ENCODE measurements around the gene TCF25. TPM values are rescaled to one million over a fixed set of nuclear protein-coding genes. Genes with fewer than 3 reads are reported as not detected.

Gene TCF25
- total RNA-seq, 4 donors from 2014 or later: 144 to 266 (median 201) TPM

- no peak for DNase-seq
- no peaks in the 10 kb centered on the region for H3K9me3 ChIP-seq
- H3K4me3 ChIP-seq (replicated peaks in 1 of 3): peak within 1 kb of the TSS in 1 of 3 donors; percentile 35
- intact Hi-C loops (cut with DNase I): no loop called here
- peak; percentile 3 to 44 for TF ChIP-seq POLR2A (IDR thresholded peaks at IDR 0.05)
- TF ChIP-seq, protein P1, sequence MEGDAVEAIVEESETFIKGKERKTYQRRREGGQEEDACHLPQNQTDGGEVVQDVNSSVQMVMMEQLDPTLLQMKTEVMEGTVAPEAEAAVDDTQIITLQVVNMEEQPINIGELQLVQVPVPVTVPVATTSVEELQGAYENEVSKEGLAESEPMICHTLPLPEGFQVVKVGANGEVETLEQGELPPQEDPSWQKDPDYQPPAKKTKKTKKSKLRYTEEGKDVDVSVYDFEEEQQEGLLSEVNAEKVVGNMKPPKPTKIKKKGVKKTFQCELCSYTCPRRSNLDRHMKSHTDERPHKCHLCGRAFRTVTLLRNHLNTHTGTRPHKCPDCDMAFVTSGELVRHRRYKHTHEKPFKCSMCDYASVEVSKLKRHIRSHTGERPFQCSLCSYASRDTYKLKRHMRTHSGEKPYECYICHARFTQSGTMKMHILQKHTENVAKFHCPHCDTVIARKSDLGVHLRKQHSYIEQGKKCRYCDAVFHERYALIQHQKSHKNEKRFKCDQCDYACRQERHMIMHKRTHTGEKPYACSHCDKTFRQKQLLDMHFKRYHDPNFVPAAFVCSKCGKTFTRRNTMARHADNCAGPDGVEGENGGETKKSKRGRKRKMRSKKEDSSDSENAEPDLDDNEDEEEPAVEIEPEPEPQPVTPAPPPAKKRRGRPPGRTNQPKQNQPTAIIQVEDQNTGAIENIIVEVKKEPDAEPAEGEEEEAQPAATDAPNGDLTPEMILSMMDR (IDR thresholded peaks at IDR 0.05): no peak
- H3K27me3 ChIP-seq: peaks cover 21% of the 10 kb centered on the region
- peak within 1 kb of the TSS; percentile 22 to 86 (median 82) for H3K27ac ChIP-seq
- peaks cover 8 to 57% of the 10 kb centered on the region in 2 donors for H3K4me1 ChIP-seq
- no peaks in the 10 kb centered on the region for H3K36me3 ChIP-seq
- 2% methylated on average over 11 of the region's 88 CpGs; no CpG with 5 or more reads in 1 of the 2 donors for WGBS, 2 donors
Measured at GRCh38 chr16:89922884-89923639, 49.7 kb downstream of the TCF25 start, which contains the start of gene TUBB3. TSS of gene TUBB3 (plus strand) at chr16:89923342. CDS start at chr16:89923402, 60 bp downstream.

- TF ChIP-seq, protein P1 (IDR thresholded peaks at IDR 0.05): no peak
- no peak for TF ChIP-seq POLR2A (IDR thresholded peaks at IDR 0.05)
- DNase-seq: no peak
- no peaks in the 10 kb centered on the region for H3K36me3 ChIP-seq
- peaks cover 21% of the 10 kb centered on the region for H3K27me3 ChIP-seq
- 0 to 4% methylated on average over 9 to 15 of the region's 41 CpGs for WGBS, 2 donors
- no peak overlapping the region for H3K27ac ChIP-seq
- peak overlapping the region in 1 of 3 donors; percentile 35 for H3K4me3 ChIP-seq (replicated peaks in 1 of 3)
- intact Hi-C loops (cut with DNase I): no loop called here
- no peaks in the 10 kb centered on the region for H3K9me3 ChIP-seq
- H3K4me1 ChIP-seq: peaks cover under 1 to 50% of the 10 kb centered on the region in 2 donors
Measured at GRCh38 chr16:89923640-89924296, 50.4 kb downstream of the TCF25 start.

GRCh38 chr16:89924297-89924924, 51.0 kb downstream of the TCF25 start:
- Histone ChIP-seq H3K36me3 (no peaks in the 10 kb centered on the region), H3K27ac (no peak overlapping the region), H3K4me1 (peaks cover 0 to 47% of the 10 kb centered on the region in 2 donors), H3K4me3 (replicated peaks in 1 of 3) (no peak overlapping the region), H3K9me3 (no peaks in the 10 kb centered on the region), H3K27me3 (peaks cover 21% of the 10 kb centered on the region)
- TF ChIP-seq, protein P1 (IDR thresholded peaks at IDR 0.05): no peak
- no peak for TF ChIP-seq POLR2A (IDR thresholded peaks at IDR 0.05)
- intact Hi-C loops (cut with DNase I): no loop called here
- DNase-seq: no peak
- 6 to 7% methylated on average over 5 to 10 of the region's 14 CpGs for WGBS, 2 donors

DNA sequence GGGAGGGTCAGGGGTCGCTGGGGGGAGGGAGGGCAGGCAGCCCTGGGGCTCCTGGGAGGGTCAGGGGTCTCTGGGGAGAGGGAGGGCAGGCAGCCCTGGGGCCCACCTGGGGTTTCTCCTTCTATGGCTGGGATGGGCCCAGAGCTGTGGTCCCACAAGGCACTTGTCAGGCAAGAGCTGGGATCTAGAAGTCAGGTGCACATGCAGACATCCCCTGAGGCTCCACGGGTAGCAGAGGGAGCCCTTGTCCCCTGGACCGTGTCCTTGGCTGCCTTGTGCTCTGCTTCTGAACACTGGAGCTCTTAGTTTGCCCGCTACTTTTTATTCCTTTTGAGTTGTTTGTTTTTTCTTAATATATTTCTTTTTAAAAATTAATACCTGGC, 51.5 kb downstream of the TCF25 start:
- Histone ChIP-seq H3K4me3 (replicated peaks in 1 of 3) (no peak overlapping the region), H3K27me3 (peaks cover 21% of the 10 kb centered on the region), H3K27ac (no peak overlapping the region), H3K36me3 (no peaks in the 10 kb centered on the region), H3K4me1 (peaks cover 0 to 47% of the 10 kb centered on the region in 2 donors), H3K9me3 (no peaks in the 10 kb centered on the region)
- 17 to 38% methylated on average over 3 to 4 of the region's 4 CpGs for WGBS, 2 donors
- intact Hi-C loops (cut with DNase I): no loop called here
- DNase-seq: no peak
- TF ChIP-seq, protein P1 (IDR thresholded peaks at IDR 0.05): no peak
- TF ChIP-seq POLR2A (IDR thresholded peaks at IDR 0.05): no peak

Measured in thyroid gland (tissue), 4 donors.